ENCODE data around the gene MZT2B. TPM values are rescaled to one million over a fixed set of nuclear protein-coding genes. Genes with fewer than 3 reads are reported as not detected.
"Not testable (repeated sequence)": the region's sequence is repeated elsewhere in the genome, so short reads cannot be mapped to it uniquely, and the experiment has no call there.

Gene MZT2B
- total RNA-seq, 1 experiment from 2014 or later, result 408 TPM

- H3K27me3 Mint-ChIP-seq (ENCODE audit: insufficient read depth, unreplicated experiment); H3K36me3 Mint-ChIP-seq (ENCODE audit: insufficient read depth, unreplicated experiment); H3K4me3 Mint-ChIP-seq (ENCODE audit: unreplicated experiment); H3K27ac Mint-ChIP-seq (ENCODE audit: unreplicated experiment); CTCF ChIA-PET; H3K4me1 Mint-ChIP-seq (ENCODE audit: low read depth, unreplicated experiment); H3K9me3 ChIP-seq; DNase-seq; H3K9me3 Mint-ChIP-seq (ENCODE audit: unreplicated experiment); intact Hi-C loops (cut with micrococcal nuclease; ENCODE audit: unreplicated experiment); H3K4me1 ChIP-seq; BruUV-seq (replicated peaks); POLR2A ChIA-PET; H3K36me3 ChIP-seq (ENCODE audit: control insufficient read depth, insufficient read depth, low read length); H3K27me3 ChIP-seq (replicated peaks; ENCODE audit: control insufficient read depth, insufficient read depth, low read length); H3K4me3 ChIP-seq (ENCODE audit: low read depth, low read length): not testable (repeated sequence)
Measured at GRCh38 chr2:130229161-130229510, 47.1 kb downstream of the MZT2B start.

GRCh38 chr2:130230376-130230775 is 48.3 kb downstream of the MZT2B start:
- DNase-seq; H3K27ac Mint-ChIP-seq (ENCODE audit: unreplicated experiment); H3K4me3 ChIP-seq (ENCODE audit: low read depth, low read length); H3K27me3 ChIP-seq (replicated peaks; ENCODE audit: control insufficient read depth, insufficient read depth, low read length); H3K27me3 Mint-ChIP-seq (ENCODE audit: insufficient read depth, unreplicated experiment); H3K4me1 Mint-ChIP-seq (ENCODE audit: low read depth, unreplicated experiment); H3K36me3 Mint-ChIP-seq (ENCODE audit: insufficient read depth, unreplicated experiment); POLR2A ChIA-PET; H3K36me3 ChIP-seq (ENCODE audit: control insufficient read depth, insufficient read depth, low read length); H3K9me3 Mint-ChIP-seq (ENCODE audit: unreplicated experiment); CTCF ChIA-PET; BruUV-seq (replicated peaks); H3K4me3 Mint-ChIP-seq (ENCODE audit: unreplicated experiment); intact Hi-C loops (cut with micrococcal nuclease; ENCODE audit: unreplicated experiment); H3K9me3 ChIP-seq; H3K4me1 ChIP-seq: not testable (repeated sequence)

- H3K4me3 Mint-ChIP-seq (ENCODE audit: unreplicated experiment); CTCF ChIA-PET; H3K4me3 ChIP-seq (ENCODE audit: low read depth, low read length); POLR2A ChIA-PET; H3K27me3 Mint-ChIP-seq (ENCODE audit: insufficient read depth, unreplicated experiment); H3K27ac Mint-ChIP-seq (ENCODE audit: unreplicated experiment); H3K36me3 Mint-ChIP-seq (ENCODE audit: insufficient read depth, unreplicated experiment); H3K4me1 Mint-ChIP-seq (ENCODE audit: low read depth, unreplicated experiment); intact Hi-C loops (cut with micrococcal nuclease; ENCODE audit: unreplicated experiment); BruUV-seq (replicated peaks); H3K36me3 ChIP-seq (ENCODE audit: control insufficient read depth, insufficient read depth, low read length); H3K4me1 ChIP-seq; DNase-seq; H3K27me3 ChIP-seq (replicated peaks; ENCODE audit: control insufficient read depth, insufficient read depth, low read length); H3K9me3 Mint-ChIP-seq (ENCODE audit: unreplicated experiment); H3K9me3 ChIP-seq: not testable (repeated sequence)
Measured at GRCh38 chr2:130230907-130231306, 48.8 kb downstream of the MZT2B start.

GRCh38 chr2:130231656-130232055 is 49.6 kb downstream of the MZT2B start:
- ChIA-PET CTCF (no interaction called here), POLR2A (interaction anchor here (0.6 kb wide), 1 partner anchor 86 kb away, joined by 3 read pairs; no protein-coding TSS in a partner anchor)
- Mint-ChIP-seq H3K27ac (ENCODE audit: unreplicated experiment) (no peak overlapping the region), H3K36me3 (ENCODE audit: insufficient read depth, unreplicated experiment) (no peaks in the 10 kb centered on the region), H3K4me3 (ENCODE audit: unreplicated experiment) (no peak overlapping the region), H3K9me3 (ENCODE audit: unreplicated experiment) (no peaks in the 10 kb centered on the region), H3K27me3 (ENCODE audit: insufficient read depth, unreplicated experiment) (peaks cover 10% of the 10 kb centered on the region), H3K4me1 (ENCODE audit: low read depth, unreplicated experiment) (no peaks in the 10 kb centered on the region)
- no peaks in the 10 kb centered on the region for H3K4me1 ChIP-seq
- no peaks in the 10 kb centered on the region for H3K27me3 ChIP-seq (replicated peaks; ENCODE audit: control insufficient read depth, insufficient read depth, low read length)
- TF ChIP-seq CTCF (IDR thresholded peaks at IDR 0.05; ENCODE audit: insufficient read depth in 1 of 2, low read depth in 1 of 2, low read length in 1 of 2, severe bottlenecking in 1 of 2, unreplicated experiment in 1 of 2), result no peak
- intact Hi-C loops (cut with micrococcal nuclease; ENCODE audit: unreplicated experiment), result no loop called here
- no TSS peak for BruUV-seq (replicated peaks)
- no peaks in the 10 kb centered on the region for H3K36me3 ChIP-seq (ENCODE audit: control insufficient read depth, insufficient read depth, low read length)
- no peak for DNase-seq
- H3K4me3 ChIP-seq (ENCODE audit: low read depth, low read length), result no peak overlapping the region
- no peaks in the 10 kb centered on the region for H3K9me3 ChIP-seq

GRCh38 chr2:130233066-130233465 is 51.0 kb downstream of the MZT2B start:
- CTCF ChIA-PET; H3K36me3 Mint-ChIP-seq (ENCODE audit: insufficient read depth, unreplicated experiment); intact Hi-C loops (cut with micrococcal nuclease; ENCODE audit: unreplicated experiment); POLR2A ChIA-PET; H3K4me3 Mint-ChIP-seq (ENCODE audit: unreplicated experiment); H3K4me3 ChIP-seq (ENCODE audit: low read depth, low read length); H3K4me1 ChIP-seq; H3K27me3 ChIP-seq (replicated peaks; ENCODE audit: control insufficient read depth, insufficient read depth, low read length); H3K9me3 ChIP-seq; DNase-seq; H3K36me3 ChIP-seq (ENCODE audit: control insufficient read depth, insufficient read depth, low read length); BruUV-seq (replicated peaks); H3K27ac Mint-ChIP-seq (ENCODE audit: unreplicated experiment); H3K27me3 Mint-ChIP-seq (ENCODE audit: insufficient read depth, unreplicated experiment); H3K4me1 Mint-ChIP-seq (ENCODE audit: low read depth, unreplicated experiment); H3K9me3 Mint-ChIP-seq (ENCODE audit: unreplicated experiment): not testable (repeated sequence)

- intact Hi-C loops (cut with micrococcal nuclease; ENCODE audit: unreplicated experiment); CTCF ChIA-PET; DNase-seq; H3K9me3 ChIP-seq; H3K9me3 Mint-ChIP-seq (ENCODE audit: unreplicated experiment); H3K36me3 ChIP-seq (ENCODE audit: control insufficient read depth, insufficient read depth, low read length); POLR2A ChIA-PET; H3K4me1 ChIP-seq; BruUV-seq (replicated peaks); H3K27ac Mint-ChIP-seq (ENCODE audit: unreplicated experiment); H3K4me3 Mint-ChIP-seq (ENCODE audit: unreplicated experiment); H3K27me3 Mint-ChIP-seq (ENCODE audit: insufficient read depth, unreplicated experiment); H3K27me3 ChIP-seq (replicated peaks; ENCODE audit: control insufficient read depth, insufficient read depth, low read length); H3K36me3 Mint-ChIP-seq (ENCODE audit: insufficient read depth, unreplicated experiment); H3K4me3 ChIP-seq (ENCODE audit: low read depth, low read length): not testable (repeated sequence)
- H3K4me1 Mint-ChIP-seq (ENCODE audit: low read depth, unreplicated experiment), result peaks cover 12% of the 10 kb centered on the region
Measured at GRCh38 chr2:130239581-130239980, 57.5 kb downstream of the MZT2B start.

Data from Caco-2 (cell line).